GM12874 (cell line): ENCODE results near the gene SLC6A11.

Source experiments
- CTCF ChIP-seq: IDR thresholded peaks from 2 replicates; pipeline ENCODE4 v1.5.1; 2011; ENCODE audit warnings: low read depth, mild to moderate bottlenecking, control low read depth, low read length, moderate library complexity; ENCODE audit not compliant: insufficient read depth

Gene SLC6A11

GRCh38 chr3:10948326-10948725 is 132.3 kb downstream of the SLC6A11 start:
- TF ChIP-seq CTCF: no peak

DNA sequence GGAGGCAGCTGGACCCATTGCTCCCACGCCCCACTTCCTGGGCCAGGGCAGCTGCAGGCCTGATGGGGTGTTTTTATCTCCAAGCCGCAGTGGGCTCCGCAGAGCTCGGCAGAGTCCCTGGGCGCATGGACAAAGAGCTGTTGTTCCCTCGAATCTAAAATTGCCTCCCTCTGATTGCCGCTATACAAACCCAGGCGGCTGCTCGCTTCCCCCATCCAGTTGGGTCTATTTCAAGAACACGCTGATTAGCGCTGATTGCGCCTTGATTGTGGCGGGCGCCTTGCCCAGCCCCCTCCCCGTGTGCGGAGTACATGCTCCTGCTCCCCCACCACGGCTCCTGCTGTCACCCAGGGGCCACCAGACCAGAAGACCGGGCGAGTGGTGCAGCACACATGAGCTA is 133.2 kb downstream of the SLC6A11 start:
- no peak for TF ChIP-seq CTCF

DNA sequence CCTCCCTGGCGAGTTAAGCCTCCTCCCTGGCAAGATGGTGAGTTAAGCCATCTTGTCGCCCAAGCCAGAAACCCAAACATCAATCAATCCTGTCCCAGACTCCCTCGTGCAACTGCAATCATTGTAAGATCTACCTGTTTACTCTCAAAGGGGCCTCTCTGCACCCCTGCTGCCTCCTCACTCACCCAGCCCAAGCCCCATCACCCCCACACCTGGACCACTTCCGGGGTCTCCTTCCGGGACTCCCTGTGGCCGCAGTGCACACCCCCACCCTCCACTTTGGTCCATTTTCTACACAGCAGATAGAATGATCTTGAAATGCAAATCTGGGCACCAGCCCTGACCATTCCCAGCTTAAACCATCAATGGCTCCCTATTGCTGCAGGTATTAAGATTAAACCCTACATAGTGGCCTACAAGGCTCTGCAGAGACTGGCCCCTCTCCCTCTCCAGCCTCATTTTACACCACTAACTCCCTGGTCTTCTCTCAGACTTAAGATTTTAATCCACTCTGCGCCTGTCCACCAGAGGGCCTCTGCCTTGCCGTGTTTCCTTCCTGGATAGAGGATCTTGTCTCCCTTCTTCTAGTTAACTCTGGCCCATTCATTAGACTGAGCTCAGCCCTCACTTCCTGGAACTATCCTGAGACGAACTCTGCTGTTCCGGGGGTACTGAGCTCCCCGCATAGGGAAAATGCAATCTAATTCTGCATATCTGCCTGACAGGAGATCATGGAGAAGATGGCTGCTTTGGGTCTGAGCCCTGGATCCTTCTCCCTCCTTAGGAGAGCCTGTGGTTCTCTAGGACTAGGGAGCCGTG is 134.7 kb downstream of the SLC6A11 start:
- peak; percentile 49 for TF ChIP-seq CTCF

DNA sequence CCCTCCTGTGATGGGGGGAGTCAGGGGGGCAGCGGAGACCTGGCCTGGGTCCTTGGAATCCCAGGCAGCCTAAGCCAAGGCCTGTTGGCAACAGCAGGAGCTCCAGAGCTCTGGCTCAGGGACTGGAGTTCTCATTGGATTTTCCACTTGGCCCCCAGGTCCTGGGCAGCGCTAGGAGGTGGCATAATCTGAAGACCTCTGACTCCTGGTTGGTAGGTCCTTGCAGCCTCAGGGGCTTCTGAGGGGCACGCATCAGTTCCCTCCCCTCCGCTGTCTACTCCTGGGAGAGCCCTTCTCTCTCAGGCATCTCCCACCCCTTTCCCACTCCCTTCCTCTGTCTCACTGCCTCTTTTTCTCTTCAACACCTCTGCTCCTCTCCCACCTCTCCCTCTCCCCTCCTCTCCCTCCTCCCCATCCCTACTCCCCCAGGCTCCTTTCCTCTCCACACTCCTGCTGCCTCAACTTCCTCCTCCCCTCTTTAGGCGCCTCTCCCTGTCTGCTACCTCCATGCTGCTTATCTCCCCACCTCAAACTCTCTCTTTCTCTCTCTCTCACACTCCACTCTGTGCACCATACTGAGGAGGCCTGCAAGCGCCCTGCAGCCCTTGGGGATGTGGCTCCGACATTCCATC is 135.4 kb downstream of the SLC6A11 start:
- no peak for TF ChIP-seq CTCF

DNA sequence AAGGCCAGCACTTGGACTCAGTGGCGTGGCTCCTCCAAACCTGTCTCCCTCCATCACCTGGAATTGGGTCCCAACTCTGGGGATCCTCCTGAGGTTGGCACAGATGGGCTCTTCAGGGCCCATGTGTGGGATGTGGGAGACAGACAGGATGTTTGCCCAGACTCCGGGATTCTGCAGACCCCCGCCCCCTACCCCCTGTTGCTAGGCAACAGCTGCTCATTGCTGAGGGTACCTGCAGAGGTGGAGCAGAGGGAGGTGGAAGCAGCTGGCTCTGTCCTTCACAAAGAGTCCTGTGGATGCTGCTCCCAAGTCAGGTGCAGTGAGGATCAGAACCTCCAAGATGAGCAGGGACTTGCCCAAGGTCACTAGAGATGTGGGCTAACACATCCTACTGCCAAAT is 136.5 kb downstream of the SLC6A11 start:
- no peak for TF ChIP-seq CTCF

- no peak for TF ChIP-seq CTCF
Measured at GRCh38 chr3:10954740-10955139, 138.7 kb downstream of the SLC6A11 start.

DNA sequence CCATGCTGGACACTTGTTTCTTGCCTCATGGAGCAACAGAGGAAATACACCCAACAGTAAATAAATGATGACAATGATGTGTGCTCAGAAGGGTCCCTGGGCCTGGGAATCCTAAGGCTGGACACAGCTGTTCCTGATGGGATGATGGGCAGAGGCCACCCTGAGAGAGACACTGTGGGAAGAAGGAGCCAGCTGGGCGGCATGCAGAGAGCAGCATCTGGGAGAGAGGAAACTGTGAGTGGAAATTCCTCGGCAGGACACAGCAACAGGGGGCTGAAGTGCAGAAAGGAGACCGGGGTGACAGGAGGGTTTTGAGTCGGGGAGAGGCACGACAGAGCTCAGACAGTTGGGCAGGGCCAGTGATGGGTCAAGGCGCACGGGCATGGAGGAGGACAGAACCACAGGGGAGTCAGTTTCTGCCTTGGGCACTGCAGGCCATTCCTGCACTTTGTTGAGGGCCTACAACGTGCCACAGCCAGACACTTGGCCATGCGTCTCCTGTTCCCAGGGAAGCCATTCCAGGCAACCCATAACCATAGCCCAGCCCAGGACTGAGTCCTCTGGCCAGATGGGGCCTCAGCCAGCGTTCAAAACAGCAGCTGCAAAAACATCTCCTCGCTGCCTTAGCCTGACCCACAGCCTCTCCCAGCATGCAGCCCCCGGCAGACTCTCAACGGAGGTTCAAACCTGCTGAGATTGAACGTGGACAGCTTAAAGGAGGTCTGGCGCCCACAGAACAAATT is 139.9 kb downstream of the SLC6A11 start:
- no peak for TF ChIP-seq CTCF
